HG03520 (cell line): Measurements from ENCODE around the gene PIEZO2.

Source experiments
- ATAC-seq: cut with Tn5 transposase; IDR thresholded peaks from one replicate; pipeline ENCODE4 v1.9.1; 2021; ENCODE audit warnings: mild to moderate bottlenecking, moderate library complexity; ENCODE audit not compliant: unreplicated experiment

Gene PIEZO2

DNA sequence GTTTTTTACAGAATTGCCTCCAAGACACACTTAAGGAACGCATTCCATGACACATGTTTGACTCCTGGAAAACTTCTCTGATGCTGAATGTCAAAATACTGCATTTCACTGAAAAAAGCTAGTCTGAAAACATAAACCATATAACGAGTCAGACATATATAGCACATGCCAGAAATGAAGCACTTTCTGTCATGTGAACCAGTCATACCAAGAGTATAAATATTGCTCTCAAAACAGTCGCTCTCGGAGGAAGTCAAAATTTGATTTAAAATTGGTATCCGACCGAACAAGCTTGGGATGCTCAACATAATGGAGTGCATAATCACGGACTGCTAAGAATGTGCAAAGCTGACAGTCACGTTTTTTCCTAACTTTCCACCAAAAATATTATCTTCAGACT is 115.9 kb downstream of the PIEZO2 start:
- ATAC-seq: no peak

DNA sequence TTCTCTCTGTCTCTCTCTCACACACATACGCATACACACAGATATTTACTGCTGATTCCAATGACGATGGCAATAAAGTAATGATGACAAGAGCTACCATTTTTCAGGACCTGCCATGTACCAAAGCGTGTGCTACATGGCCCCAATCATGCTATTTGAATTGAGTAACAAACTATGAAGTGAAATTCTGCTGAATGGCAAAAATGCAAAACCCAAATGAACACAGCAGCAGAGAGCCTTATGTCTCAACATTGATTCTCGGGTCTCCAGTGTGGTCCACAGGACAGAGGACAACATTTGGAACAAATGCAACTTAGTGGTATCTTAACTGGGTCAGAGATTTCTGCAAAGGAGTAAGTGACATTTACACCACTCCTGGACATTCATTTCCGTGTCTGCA is 117.4 kb downstream of the PIEZO2 start:
- ATAC-seq: no peak

DNA sequence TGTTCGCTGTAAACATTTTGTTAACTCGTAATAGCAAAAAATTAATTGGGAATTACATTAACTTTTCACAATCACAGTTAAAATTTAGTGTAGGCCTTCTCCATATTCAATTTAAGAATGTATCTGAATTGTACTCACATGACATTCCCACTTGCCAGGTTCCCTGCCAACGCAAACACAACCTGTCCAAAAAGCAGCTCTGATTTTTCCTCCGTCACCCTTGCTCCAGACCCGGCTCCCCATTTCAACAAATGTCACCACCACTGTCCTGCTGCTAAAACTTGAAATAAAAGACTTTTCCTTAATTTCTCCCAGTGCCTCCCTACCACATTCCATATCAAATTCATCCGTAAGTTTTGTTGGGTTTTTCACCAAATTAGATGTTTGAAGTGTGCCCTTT is 120.3 kb downstream of the PIEZO2 start:
- ATAC-seq: no peak

DNA sequence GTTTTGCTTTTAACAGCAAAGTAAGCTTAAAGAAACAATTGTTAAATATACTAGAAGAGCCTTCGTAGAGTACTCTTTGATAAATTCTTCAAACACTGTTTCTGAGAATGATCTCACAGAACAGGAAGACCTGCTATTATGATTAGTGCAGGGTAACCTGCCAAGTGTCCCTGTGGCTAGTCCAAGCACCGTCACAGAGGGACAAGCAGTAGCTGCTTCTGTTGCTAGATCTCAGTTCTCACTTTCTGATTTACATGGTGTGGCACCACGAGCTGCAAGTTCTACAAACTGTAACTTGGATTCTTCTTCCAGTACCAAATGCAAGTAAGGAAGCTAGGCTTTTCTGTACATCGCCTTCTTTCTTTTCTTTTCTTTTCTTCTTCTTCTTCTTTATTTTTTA is 121.5 kb downstream of the PIEZO2 start:
- no peak for ATAC-seq

DNA sequence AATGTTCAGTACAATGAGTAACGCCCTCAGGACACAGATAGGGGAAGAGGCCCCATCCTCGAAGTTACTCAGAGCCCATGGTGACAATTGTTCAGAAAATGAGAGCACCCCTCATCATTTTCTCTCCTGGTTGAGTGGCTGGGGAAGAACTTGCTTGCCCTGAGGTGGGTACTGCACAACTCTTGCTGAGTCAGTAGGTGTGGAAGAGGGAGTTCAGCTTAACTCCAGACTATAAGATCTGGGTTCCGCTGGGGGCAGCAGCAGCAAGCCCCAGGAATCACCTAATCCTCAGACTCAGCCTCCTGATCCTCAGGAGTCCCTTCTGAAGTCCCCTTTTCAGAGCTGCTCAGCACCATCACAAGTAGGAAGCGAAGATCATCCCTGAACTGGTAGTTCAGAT is 123.7 kb downstream of the PIEZO2 start:
- ATAC-seq: no peak

- ATAC-seq: no peak
Measured at GRCh38 chr18:11024928-11025669, 124.3 kb downstream of the PIEZO2 start.

GRCh38 chr18:11021477-11021876 is 127.9 kb downstream of the PIEZO2 start:
- ATAC-seq: no peak

GRCh38 chr18:11020877-11021414 is 128.4 kb downstream of the PIEZO2 start:
- ATAC-seq: no peak

- ATAC-seq: no peak
Measured at GRCh38 chr18:11020161-11020853, 129.1 kb downstream of the PIEZO2 start.

- no peak for ATAC-seq
Measured at GRCh38 chr18:11019295-11020105, 129.9 kb downstream of the PIEZO2 start.

- no peak for ATAC-seq
Measured at GRCh38 chr18:11009869-11010268, 139.5 kb downstream of the PIEZO2 start.

GRCh38 chr18:11009147-11009546 is 140.2 kb downstream of the PIEZO2 start:
- no peak for ATAC-seq

DNA sequence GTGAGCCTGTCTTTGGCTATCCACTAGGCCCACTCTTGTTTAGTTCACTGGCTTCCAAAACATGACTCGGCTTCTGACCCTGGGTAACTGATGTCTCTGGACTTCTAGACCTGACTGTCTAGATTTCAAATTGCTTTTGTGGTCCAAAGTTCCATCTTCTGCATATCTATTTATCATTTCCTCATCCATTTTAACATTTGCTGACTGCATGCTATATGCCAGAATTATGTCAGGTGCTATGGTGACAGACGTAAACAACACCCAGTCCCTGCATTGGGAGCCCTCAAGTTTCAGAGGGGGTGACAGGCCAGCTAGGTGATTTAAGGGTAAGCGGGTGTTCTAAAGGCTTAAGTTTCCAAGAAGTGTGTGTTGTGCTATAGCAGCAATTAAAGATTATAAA is 140.9 kb downstream of the PIEZO2 start:
- ATAC-seq: no peak

DNA sequence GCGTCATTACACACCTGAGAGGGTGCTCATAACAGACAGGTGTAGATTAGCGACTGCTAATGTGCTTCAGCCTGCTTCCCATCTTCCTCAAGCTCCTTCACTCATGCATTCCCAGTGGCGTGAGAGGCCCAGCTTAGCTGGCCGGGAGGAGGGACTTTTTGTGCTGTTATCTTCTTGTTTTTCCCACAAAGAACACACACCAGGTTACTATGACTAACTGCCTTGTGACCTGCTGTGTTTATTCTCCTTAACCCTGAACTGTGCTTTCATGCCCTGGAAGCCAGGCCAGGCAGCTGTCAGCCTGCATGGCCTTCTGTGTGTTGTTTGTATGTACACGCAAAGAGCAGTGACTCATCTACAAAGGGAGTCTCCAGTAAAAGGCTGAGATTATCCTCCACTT is 143.8 kb downstream of the PIEZO2 start:
- ATAC-seq: no peak

DNA sequence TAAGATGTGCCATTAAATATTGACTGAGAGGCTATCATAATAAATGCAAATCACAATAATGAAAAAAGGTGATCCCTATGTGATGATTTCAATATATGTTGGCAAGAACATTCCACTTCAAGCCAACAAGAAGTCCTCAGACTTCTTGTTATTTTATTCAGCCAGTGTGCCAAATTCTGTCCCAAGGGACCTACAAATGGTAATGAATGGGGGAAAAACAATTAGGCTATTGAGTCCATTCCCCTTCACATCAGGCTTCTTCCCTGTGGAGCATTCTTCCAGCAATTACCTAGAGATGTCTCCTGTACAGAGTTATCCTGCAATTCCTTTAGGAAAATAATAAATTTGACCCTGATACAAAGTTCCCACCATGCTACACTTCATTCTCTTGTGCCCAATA is 144.4 kb downstream of the PIEZO2 start:
- ATAC-seq: no peak

- no peak for ATAC-seq
Measured at GRCh38 chr18:11004294-11004693, 145.1 kb downstream of the PIEZO2 start.

- no peak for ATAC-seq
Measured at GRCh38 chr18:11002796-11003195, 146.6 kb downstream of the PIEZO2 start.

- ATAC-seq: no peak
Measured at GRCh38 chr18:11002277-11002676, 147.1 kb downstream of the PIEZO2 start.

DNA sequence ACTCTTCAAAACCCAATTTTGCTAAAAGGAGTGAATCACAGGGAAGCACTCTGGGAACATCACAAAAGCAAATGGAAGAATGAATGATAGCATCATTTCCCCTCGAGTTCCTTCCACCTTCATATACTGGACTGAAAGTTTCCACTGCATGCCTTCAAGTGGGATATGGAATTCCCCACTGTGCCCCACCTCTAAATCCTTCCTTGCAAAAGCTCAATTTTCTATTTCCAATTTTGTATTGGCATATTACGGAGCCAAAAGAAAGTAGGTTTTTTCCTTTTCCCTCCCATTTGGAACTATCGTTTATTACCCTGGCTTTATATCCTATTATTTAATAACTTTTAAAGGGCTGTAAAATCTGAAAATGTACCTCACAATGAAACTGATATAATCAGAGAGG is 149.3 kb downstream of the PIEZO2 start:
- ATAC-seq: no peak

- ATAC-seq: no peak
Measured at GRCh38 chr18:10997885-10998284, 151.5 kb downstream of the PIEZO2 start.

DNA sequence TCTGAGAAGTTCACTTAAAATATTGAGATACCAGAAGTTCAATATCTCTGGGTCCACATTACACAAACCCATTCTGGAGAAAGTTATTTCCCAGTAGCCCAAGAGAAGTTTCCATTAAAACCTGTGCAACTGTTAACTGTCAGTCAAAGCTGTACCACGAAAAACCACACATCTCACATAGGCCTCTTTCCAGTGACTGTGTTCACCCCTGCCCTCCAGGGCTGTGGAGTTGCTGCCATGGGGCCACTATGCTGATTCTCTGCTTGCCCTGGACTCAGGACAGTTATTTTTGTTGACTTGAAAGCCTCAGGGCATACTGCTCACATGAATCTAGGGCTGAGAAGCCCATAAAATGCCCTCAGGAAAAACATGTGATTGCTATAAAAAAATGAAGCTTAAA is 153.8 kb downstream of the PIEZO2 start:
- ATAC-seq: no peak

DNA sequence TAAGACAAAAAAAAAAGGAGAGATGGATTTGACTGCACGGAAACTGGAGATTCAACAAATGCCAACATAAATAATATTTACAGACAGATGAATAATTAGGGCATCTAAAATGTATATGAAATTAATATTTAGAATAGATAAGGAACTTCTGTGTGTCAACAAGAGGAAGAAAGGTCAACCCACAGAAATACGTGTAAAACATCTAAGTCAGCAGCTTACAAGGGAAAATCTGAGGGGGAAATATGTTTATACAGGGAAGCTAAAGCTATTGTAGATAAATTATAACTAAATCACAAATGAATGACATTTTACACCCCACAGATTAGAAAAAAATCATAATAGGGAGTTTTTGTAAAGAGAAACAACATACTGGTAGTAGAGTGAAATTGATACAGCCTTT is 159.9 kb downstream of the PIEZO2 start:
- no peak for ATAC-seq
